Trophoblast cell (in vitro differentiated cells and primary cell): ENCODE measurements around the gene SEMA4G.

Experiments used
- DNase-seq, 2 donors: peaks; one replicate each; pipeline ENCODE4 v3.0.0-alpha.2; 2016
- H2AFZ ChIP-seq: 2 replicates; pipeline ENCODE4 v1.6.1; 2013; ENCODE audit warnings: low read length, moderate library complexity, mild to moderate bottlenecking; ENCODE audit not compliant: insufficient read depth, poor library complexity
- H2AK5ac ChIP-seq: 2 replicates; pipeline ENCODE4 v1.6.1; 2013; ENCODE audit warnings: mild to moderate bottlenecking, low read length
- H2BK120ac ChIP-seq: 2 replicates; pipeline ENCODE4 v1.6.1; 2013; ENCODE audit warnings: low read length, mild to moderate bottlenecking, moderate library complexity; ENCODE audit not compliant: insufficient read depth, poor library complexity
- H2BK12ac ChIP-seq: 2 replicates; pipeline ENCODE4 v1.6.1; 2013; ENCODE audit warnings: mild to moderate bottlenecking, low read length, moderate library complexity
- H2BK5ac ChIP-seq: 2 replicates; pipeline ENCODE4 v1.6.1; 2013; ENCODE audit warnings: low read length, low read depth, moderate library complexity, mild to moderate bottlenecking; ENCODE audit not compliant: poor library complexity
- H3K14ac ChIP-seq: 2 replicates; pipeline ENCODE4 v1.6.1; 2013; ENCODE audit warnings: mild to moderate bottlenecking, low read length
- H3K18ac ChIP-seq: 2 replicates; pipeline ENCODE4 v1.6.1; 2013; ENCODE audit warnings: mild to moderate bottlenecking, low read length
- H3K23ac ChIP-seq: 2 replicates; pipeline ENCODE4 v1.6.1; 2013; ENCODE audit warnings: low read length
- H3K27ac ChIP-seq: 2 replicates; pipeline ENCODE4 v1.5.1; 2013; ENCODE audit warnings: low read depth, mild to moderate bottlenecking, inconsistent platforms, low read length, moderate library complexity
- H3K27me3 ChIP-seq: 2 replicates; pipeline ENCODE4 v1.6.1; 2013; ENCODE audit warnings: inconsistent platforms, mild to moderate bottlenecking, low read length, moderate library complexity; ENCODE audit not compliant: insufficient read depth
- H3K36me3 ChIP-seq, 2 experiments: 1 replicate in 1 of 2; 2 replicates in 1 of 2; pipeline ENCODE4 v1.6.1; 2013; ENCODE audit warnings: low read length in 2 of 2, mild to moderate bottlenecking in 2 of 2, moderate library complexity in 1 of 2; ENCODE audit not compliant: insufficient read depth in 2 of 2, control insufficient read depth in 1 of 2
- H3K4ac ChIP-seq: 2 replicates; pipeline ENCODE4 v1.6.1; 2013; ENCODE audit warnings: low read depth, mild to moderate bottlenecking, low read length, moderate library complexity
- H3K4me1 ChIP-seq, 2 experiments: 1 replicate in 1 of 2; 2 replicates in 1 of 2; pipeline ENCODE4 v1.6.1; 2013; ENCODE audit warnings: low read length in 2 of 2, mild to moderate bottlenecking in 2 of 2, moderate library complexity in 1 of 2; ENCODE audit not compliant: insufficient read depth in 2 of 2, control insufficient read depth in 1 of 2
- H3K4me2 ChIP-seq: 2 replicates; pipeline ENCODE4 v1.6.1; 2013; ENCODE audit warnings: inconsistent platforms, mild to moderate bottlenecking, low read length, moderate library complexity
- H3K4me3 ChIP-seq: 2 replicates; pipeline ENCODE4 v1.5.1; 2013; ENCODE audit warnings: mild to moderate bottlenecking, low read depth, low read length, inconsistent platforms
- H3K79me1 ChIP-seq: one replicate; pipeline ENCODE4 v1.6.1; 2013; ENCODE audit warnings: low read length
- H3K79me2 ChIP-seq: 2 replicates; pipeline ENCODE4 v1.6.1; 2013; ENCODE audit warnings: low read length, mild to moderate bottlenecking; ENCODE audit not compliant: control insufficient read depth, insufficient read depth, poor library complexity
- H3K9ac ChIP-seq: 2 replicates; pipeline ENCODE4 v1.6.1; 2013; ENCODE audit warnings: mild to moderate bottlenecking, low read length
- H3K9me3 ChIP-seq: 2 replicates; pipeline ENCODE4 v1.6.1; 2013; ENCODE audit warnings: low read depth, mild to moderate bottlenecking, control low read depth, inconsistent platforms, low read length; ENCODE audit not compliant: insufficient read depth
- H4K12ac ChIP-seq: 2 replicates; pipeline ENCODE4 v1.6.1; 2013; ENCODE audit warnings: low read depth, mild to moderate bottlenecking, low read length, moderate library complexity
- H4K8ac ChIP-seq: 2 replicates; pipeline ENCODE4 v1.6.1; 2013; ENCODE audit warnings: low read depth, mild to moderate bottlenecking, low read length, moderate library complexity
- H4K91ac ChIP-seq: one replicate; pipeline ENCODE4 v1.6.1; 2013; ENCODE audit warnings: low read depth, mild to moderate bottlenecking, low read length, moderate library complexity
- WGBS: extraction: QIAGEN DNeasy Blood & Tissue Kit; methylation state at CpG from one replicate; pipeline ENCODE4 v1.1.7; 2013; ENCODE audit warnings: missing lambda C conversion rate; ENCODE audit not compliant: insufficient read length, insufficient coverage; ENCODE audit errors: extremely low coverage; 5-methylcytosine and 5-hydroxymethylcytosine counted together

The SEMA4G gene

DNA sequence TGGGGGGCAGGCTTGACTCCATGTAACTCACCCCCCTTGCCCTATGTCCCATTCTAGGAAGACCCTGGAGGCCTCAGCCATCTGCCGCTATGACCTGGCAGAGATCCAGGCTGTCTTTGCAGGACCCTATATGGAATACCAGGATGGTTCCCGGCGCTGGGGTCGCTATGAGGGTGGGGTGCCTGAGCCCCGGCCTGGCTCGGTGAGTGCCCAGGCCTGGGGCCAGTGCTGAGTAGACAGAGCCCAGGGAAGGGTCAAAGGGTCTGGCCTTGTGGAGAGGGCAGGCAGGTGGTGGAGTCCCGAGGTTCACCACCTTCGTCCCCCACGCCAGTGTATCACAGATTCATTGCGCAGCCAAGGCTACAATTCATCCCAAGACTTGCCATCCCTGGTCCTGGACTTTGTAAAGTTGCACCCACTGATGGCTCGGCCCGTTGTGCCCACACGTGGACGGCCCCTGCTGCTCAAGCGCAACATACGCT lies 10.5 kb downstream of the SEMA4G start:
- H4K12ac ChIP-seq: no peak overlapping the region
- H3K4me1 ChIP-seq: peaks cover 0 to 5% of the 10 kb centered on the region in 2 experiments
- H3K14ac ChIP-seq: no peak overlapping the region
- H3K36me3 ChIP-seq: peaks cover 30 to 33% of the 10 kb centered on the region in 2 experiments
- H2AFZ ChIP-seq: no peak overlapping the region
- no peak overlapping the region for H3K4me3 ChIP-seq
- no peaks in the 10 kb centered on the region for H3K27me3 ChIP-seq
- H4K8ac ChIP-seq: no peak overlapping the region
- WGBS: no CpG with 5 or more reads among the region's 16 CpGs
- no peaks in the 10 kb centered on the region for H3K79me2 ChIP-seq
- H2BK5ac ChIP-seq: no peak overlapping the region
- no peak overlapping the region for H3K18ac ChIP-seq
- no peak for DNase-seq
- H3K4me2 ChIP-seq: no peak overlapping the region
- H2AK5ac ChIP-seq: no peak overlapping the region
- no peak overlapping the region for H2BK12ac ChIP-seq
- no peak overlapping the region for H3K27ac ChIP-seq
- H3K9ac ChIP-seq: no peak overlapping the region
- H3K9me3 ChIP-seq: peaks cover 1% of the 10 kb centered on the region
- no peak overlapping the region for H4K91ac ChIP-seq
- H3K79me1 ChIP-seq: no peaks in the 10 kb centered on the region
- H3K4ac ChIP-seq: no peak overlapping the region
- no peak overlapping the region for H3K23ac ChIP-seq
- no peak overlapping the region for H2BK120ac ChIP-seq

DNA sequence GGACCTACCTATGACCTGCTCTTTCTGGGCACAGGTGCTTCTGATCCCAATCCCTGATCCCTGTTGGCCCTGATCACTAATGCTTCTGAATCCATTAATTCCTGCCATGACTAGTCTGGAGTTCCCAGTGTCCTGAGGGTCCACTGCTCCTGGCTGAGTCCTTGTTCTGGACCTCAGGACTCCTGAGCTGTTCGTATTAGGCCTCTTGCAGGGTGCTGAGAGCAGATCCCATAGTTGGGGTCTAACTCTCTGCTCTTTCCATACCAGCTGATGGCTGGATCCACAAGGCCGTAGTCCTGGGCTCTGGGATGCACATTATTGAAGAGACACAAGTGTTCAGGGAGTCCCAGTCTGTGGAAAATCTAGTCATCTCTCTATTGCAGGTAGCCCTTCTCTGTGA lies 11.0 kb downstream of the SEMA4G start:
- H2BK12ac ChIP-seq: no peak overlapping the region
- WGBS: no CpG with 5 or more reads among the region's 2 CpGs
- no peak overlapping the region for H3K4me3 ChIP-seq
- no peak overlapping the region for H2BK5ac ChIP-seq
- no peak overlapping the region for H2AFZ ChIP-seq
- no peak overlapping the region for H2AK5ac ChIP-seq
- H3K4me2 ChIP-seq: no peak overlapping the region
- no peak overlapping the region for H3K23ac ChIP-seq
- peaks cover 1% of the 10 kb centered on the region for H3K9me3 ChIP-seq
- no peak overlapping the region for H3K18ac ChIP-seq
- H3K14ac ChIP-seq: no peak overlapping the region
- H3K27ac ChIP-seq: no peak overlapping the region
- no peak overlapping the region for H4K8ac ChIP-seq
- H3K36me3 ChIP-seq: peaks cover 30 to 38% of the 10 kb centered on the region in 2 experiments
- no peak overlapping the region for H3K9ac ChIP-seq
- no peaks in the 10 kb centered on the region for H3K79me2 ChIP-seq
- DNase-seq: no peak
- no peaks in the 10 kb centered on the region for H3K27me3 ChIP-seq
- H3K4me1 ChIP-seq: peaks cover 0 to 5% of the 10 kb centered on the region in 2 experiments
- H2BK120ac ChIP-seq: no peak overlapping the region
- H3K79me1 ChIP-seq: no peaks in the 10 kb centered on the region
- H4K91ac ChIP-seq: no peak overlapping the region
- no peak overlapping the region for H4K12ac ChIP-seq
- H3K4ac ChIP-seq: no peak overlapping the region

DNA sequence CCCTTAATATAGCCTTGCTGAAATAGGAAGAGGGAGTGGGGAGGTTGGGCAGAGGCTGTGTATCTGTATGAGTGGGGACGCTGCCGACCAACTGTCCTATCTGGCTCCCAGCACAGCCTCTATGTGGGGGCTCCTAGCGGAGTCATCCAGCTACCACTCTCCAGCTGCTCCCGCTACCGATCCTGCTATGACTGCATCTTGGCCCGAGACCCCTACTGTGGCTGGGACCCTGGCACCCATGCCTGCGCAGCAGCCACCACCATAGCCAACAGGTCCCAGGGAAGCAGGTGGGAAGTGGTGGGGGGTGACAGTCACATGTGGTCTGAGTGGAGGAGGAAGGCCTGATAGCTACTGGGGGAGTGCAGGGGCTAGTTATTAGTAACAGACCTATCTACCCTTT lies 11.4 kb downstream of the SEMA4G start:
- no peak overlapping the region for H3K27ac ChIP-seq
- no peak overlapping the region for H2BK12ac ChIP-seq
- no peak overlapping the region for H2BK5ac ChIP-seq
- no peak overlapping the region for H3K18ac ChIP-seq
- H2AK5ac ChIP-seq: no peak overlapping the region
- no peak overlapping the region for H3K4me2 ChIP-seq
- peaks cover 30 to 41% of the 10 kb centered on the region in 2 experiments for H3K36me3 ChIP-seq
- H3K4me1 ChIP-seq: peaks cover 0 to 5% of the 10 kb centered on the region in 2 experiments
- H3K9ac ChIP-seq: no peak overlapping the region
- no peaks in the 10 kb centered on the region for H3K27me3 ChIP-seq
- H3K4ac ChIP-seq: no peak overlapping the region
- H4K8ac ChIP-seq: no peak overlapping the region
- no peak overlapping the region for H4K12ac ChIP-seq
- no CpG with 5 or more reads among the region's 7 CpGs for WGBS
- no peak overlapping the region for H3K4me3 ChIP-seq
- no peak overlapping the region for H4K91ac ChIP-seq
- H3K14ac ChIP-seq: no peak overlapping the region
- no peak for DNase-seq
- no peaks in the 10 kb centered on the region for H3K79me2 ChIP-seq
- no peak overlapping the region for H3K23ac ChIP-seq
- no peak overlapping the region for H2BK120ac ChIP-seq
- H2AFZ ChIP-seq: no peak overlapping the region
- H3K79me1 ChIP-seq: no peaks in the 10 kb centered on the region
- H3K9me3 ChIP-seq: peaks cover 1% of the 10 kb centered on the region

DNA sequence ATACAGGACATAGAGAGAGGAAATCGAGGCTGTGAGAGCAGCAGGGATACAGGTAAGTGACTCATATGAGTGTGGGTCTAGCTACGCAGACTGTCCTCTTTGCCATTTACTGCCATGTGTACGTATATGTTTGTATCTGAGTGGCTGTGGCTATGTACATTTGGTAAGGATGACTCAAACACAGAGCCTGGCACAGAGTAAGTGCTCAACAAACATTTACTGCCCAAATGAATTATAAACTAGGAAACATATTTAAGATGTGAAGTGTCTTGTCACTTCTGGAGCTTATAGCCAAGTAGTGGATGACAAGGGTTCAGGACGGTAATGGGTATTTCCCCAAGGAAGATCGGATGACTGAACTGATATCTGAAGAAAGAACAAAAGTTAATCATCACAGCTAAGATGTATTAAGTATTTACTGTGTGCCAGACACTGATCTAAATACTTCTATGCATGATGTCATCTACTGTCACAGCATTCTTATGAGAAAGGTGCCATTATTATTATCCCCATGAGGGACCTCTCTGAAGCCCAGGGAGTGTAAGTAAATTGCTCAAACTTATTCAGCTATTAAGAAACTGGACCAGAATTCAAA lies 12.0 kb downstream of the SEMA4G start:
- H3K4me1 ChIP-seq: peaks cover 0 to 5% of the 10 kb centered on the region in 2 experiments
- H2AK5ac ChIP-seq: no peak overlapping the region
- H2BK120ac ChIP-seq: no peak overlapping the region
- H3K4me2 ChIP-seq: no peak overlapping the region
- no peak overlapping the region for H3K4ac ChIP-seq
- H3K23ac ChIP-seq: no peak overlapping the region
- no peaks in the 10 kb centered on the region for H3K79me2 ChIP-seq
- no CpG with 5 or more reads among the region's 5 CpGs for WGBS
- H3K27me3 ChIP-seq: no peaks in the 10 kb centered on the region
- no peak overlapping the region for H3K18ac ChIP-seq
- H3K14ac ChIP-seq: no peak overlapping the region
- H2BK5ac ChIP-seq: no peak overlapping the region
- H3K4me3 ChIP-seq: no peak overlapping the region
- no peak overlapping the region for H4K8ac ChIP-seq
- no peaks in the 10 kb centered on the region for H3K9me3 ChIP-seq
- H2AFZ ChIP-seq: no peak overlapping the region
- no peak overlapping the region for H2BK12ac ChIP-seq
- no peak overlapping the region for H4K91ac ChIP-seq
- no peak overlapping the region for H3K9ac ChIP-seq
- H3K36me3 ChIP-seq: peaks cover 30 to 41% of the 10 kb centered on the region in 2 experiments
- no peak for DNase-seq
- H3K79me1 ChIP-seq: no peaks in the 10 kb centered on the region
- no peak overlapping the region for H3K27ac ChIP-seq
- no peak overlapping the region for H4K12ac ChIP-seq
